Activated B cell treated with CpG ODN at 0.5 μM for 24 hours (primary cell): ENCODE measurements around the gene IAH1. TPM values are rescaled to one million over a fixed set of nuclear protein-coding genes. Genes with fewer than 3 reads are reported as not detected.

Experiments
- total RNA-seq: library from RNA; stranded (reverse); gene quantifications from 2 replicates; pipeline ENCODE4 v1.2.3, GENCODE V29; 2022

The IAH1 gene
- total RNA-seq, 1 donor from 2014 or later: 49.0 TPM

Other genes starting within 250 kb of the IAH1 start
- gene ITGB1BP1, start 51.0 kb upstream of the IAH1 start, total RNA-seq: 39.6 and 40.5 TPM in 2 replicates
- 44.0 and 44.6 TPM in 2 replicates for gene CPSF3, start 50.9 kb upstream of the IAH1 start, total RNA-seq
- 34.3 and 39.5 TPM in 2 replicates for gene ADAM17, start 81.3 kb downstream of the IAH1 start, total RNA-seq
- 164 and 166 TPM in 2 replicates for gene YWHAQ, start 156.4 kb downstream of the IAH1 start, total RNA-seq